Natural killer cell (primary cell): Measurements from ENCODE around the gene MPO. TPM values are rescaled to one million over a fixed set of nuclear protein-coding genes. Genes with fewer than 3 reads are reported as not detected.

Experiments used
- ATAC-seq, 3 donors: fragments of 150-1000 bp in 2 of 3; fragments of 200-7000 bp in 1 of 3; cut with Tn5 transposase; 1 replicate in 1 of 3; 2 replicates in 2 of 3; pipeline ENCODE4 v1.10.0; 2021; ENCODE audit warnings: mild to moderate bottlenecking in 2 of 3, moderate library complexity in 2 of 3
- DNase-seq, 2 donors: peaks; one replicate each; pipeline versions ENCODE4 v3.0.0 to v3.0.0-alpha.2; 2013 to 2021; ENCODE audit warnings: mixed read lengths in 1 of 2
- H3K27ac ChIP-seq: one replicate; pipeline ENCODE4 v1.5.1; 2013; ENCODE audit warnings: mild to moderate bottlenecking, low read length
- H3K27me3 ChIP-seq: one replicate; pipeline ENCODE4 v1.6.1; 2013; ENCODE audit warnings: low read length; ENCODE audit not compliant: control insufficient read depth, insufficient read depth
- H3K36me3 ChIP-seq: one replicate; pipeline ENCODE4 v1.6.1; 2013; ENCODE audit warnings: low read length; ENCODE audit not compliant: control insufficient read depth, insufficient read depth
- H3K4me1 ChIP-seq: one replicate; pipeline ENCODE4 v1.6.1; 2013; ENCODE audit warnings: low read length; ENCODE audit not compliant: control insufficient read depth, insufficient read depth
- H3K4me3 ChIP-seq: one replicate; pipeline ENCODE4 v1.5.1; 2013; ENCODE audit warnings: low read length
- H3K9me3 ChIP-seq: one replicate; pipeline ENCODE4 v1.6.1; 2013; ENCODE audit warnings: low read length; ENCODE audit not compliant: control insufficient read depth, insufficient read depth
- H3K27ac Mint-ChIP-seq, 2 donors: one replicate each; pipeline ENCODE4 v1.8.0; 2022; ENCODE audit warnings: mild to moderate bottlenecking in 2 of 2, mixed read lengths in 2 of 2, moderate library complexity in 1 of 2
- H3K27me3 Mint-ChIP-seq, 2 donors: one replicate each; pipeline ENCODE4 v1.8.0; 2022; ENCODE audit warnings: low read depth in 2 of 2, mixed read lengths in 2 of 2
- H3K36me3 Mint-ChIP-seq: one replicate; pipeline ENCODE4 v1.8.0; 2022; ENCODE audit warnings: mixed read lengths
- H3K4me1 Mint-ChIP-seq, 2 donors: one replicate each; pipeline ENCODE4 v1.8.0; 2022; ENCODE audit warnings: mixed read lengths in 2 of 2
- H3K4me3 Mint-ChIP-seq: one replicate; pipeline ENCODE4 v1.8.0; 2022; ENCODE audit warnings: mild to moderate bottlenecking, moderate library complexity, mixed read lengths
- H3K9me3 Mint-ChIP-seq, 2 donors: one replicate each; pipeline ENCODE4 v1.8.0; 2022; ENCODE audit warnings: mixed read lengths in 2 of 2
- WGBS: methylation state at CpG from one replicate; pipeline ENCODE4 v1.1.7; 2013; ENCODE audit warnings: missing lambda C conversion rate; ENCODE audit not compliant: insufficient coverage; 5-methylcytosine and 5-hydroxymethylcytosine counted together
- intact Hi-C: fragments of 100-400 bp; cut with micrococcal nuclease; formaldehyde crosslinking; loops from one replicate; pipeline ENCODE4 v1.14.2; 2022
- total RNA-seq, 4 donors: library from RNA; stranded (reverse); fragments of 120-200 nt in 1 of 4; gene quantifications; one replicate each; pipeline versions ENCODE4 v1.2.3 to v1.2.4, GENCODE V29; 2013 to 2022
- TF ChIP-seq, protein P1 (sequence below): fragments of 200-600 bp; IDR thresholded peaks from one replicate; pipeline ENCODE4 v1.8.0; 2022; ENCODE audit warnings: antibody characterized with exemption

MPO gene
- total RNA-seq, 3 donors from 2014 or later (not counting 1 experiment from before 2014, with no cell fraction given) = 1.8 to 1.9 TPM; not detected in 1

DNA sequence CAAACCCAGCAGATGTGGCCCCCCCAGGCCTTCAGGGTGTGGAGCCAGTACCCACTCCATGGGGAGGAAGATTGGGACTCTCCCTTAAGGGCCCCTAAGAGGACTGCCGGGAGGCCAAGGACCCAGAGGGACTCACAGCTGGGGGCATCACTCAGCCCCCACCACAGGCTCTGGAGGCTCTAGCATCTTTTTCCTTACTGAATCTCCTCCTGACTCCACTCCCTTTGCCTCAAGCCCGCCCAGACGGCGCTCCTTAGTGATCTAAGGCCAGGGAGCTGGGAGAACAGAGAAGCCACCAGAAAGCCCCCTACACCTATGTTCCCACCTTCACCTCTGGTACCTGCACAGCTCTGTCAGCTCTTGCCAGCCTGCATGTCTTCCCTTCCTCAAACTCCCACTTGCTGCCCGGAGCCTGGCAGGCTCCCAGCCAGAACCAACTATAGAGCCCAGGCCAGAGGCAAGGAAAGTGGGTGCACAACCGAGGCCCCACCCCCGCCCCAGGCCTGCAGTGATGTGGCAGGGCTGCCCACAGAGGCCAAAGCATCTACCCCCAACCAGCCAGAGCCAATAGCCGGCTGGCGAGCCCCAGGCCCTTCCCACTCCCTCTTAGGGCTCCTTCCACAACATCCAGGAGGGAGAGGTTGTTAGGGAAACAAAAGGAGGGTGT, 22.3 kb upstream of the MPO start:
- H3K4me3 ChIP-seq = no peak overlapping the region
- no peak for ATAC-seq
- peaks cover 65% of the 10 kb centered on the region for H3K36me3 ChIP-seq
- Mint-ChIP-seq H3K4me1 (peaks cover 0 to 15% of the 10 kb centered on the region in 2 donors), H3K4me3 (no peak overlapping the region), H3K27me3 (no peaks in the 10 kb centered on the region), H3K27ac (peak overlapping the region in 1 of 2 donors; percentile 48), H3K36me3 (no peaks in the 10 kb centered on the region), H3K9me3 (no peaks in the 10 kb centered on the region)
- DNase-seq = no peak
- peaks cover 22% of the 10 kb centered on the region for H3K4me1 ChIP-seq
- no peaks in the 10 kb centered on the region for H3K27me3 ChIP-seq
- intact Hi-C loops = no loop called here
- no peak overlapping the region for H3K27ac ChIP-seq
- WGBS = 95% methylated on average over 6 of the region's 9 CpGs
- H3K9me3 ChIP-seq = no peaks in the 10 kb centered on the region
- TF ChIP-seq, protein P1, sequence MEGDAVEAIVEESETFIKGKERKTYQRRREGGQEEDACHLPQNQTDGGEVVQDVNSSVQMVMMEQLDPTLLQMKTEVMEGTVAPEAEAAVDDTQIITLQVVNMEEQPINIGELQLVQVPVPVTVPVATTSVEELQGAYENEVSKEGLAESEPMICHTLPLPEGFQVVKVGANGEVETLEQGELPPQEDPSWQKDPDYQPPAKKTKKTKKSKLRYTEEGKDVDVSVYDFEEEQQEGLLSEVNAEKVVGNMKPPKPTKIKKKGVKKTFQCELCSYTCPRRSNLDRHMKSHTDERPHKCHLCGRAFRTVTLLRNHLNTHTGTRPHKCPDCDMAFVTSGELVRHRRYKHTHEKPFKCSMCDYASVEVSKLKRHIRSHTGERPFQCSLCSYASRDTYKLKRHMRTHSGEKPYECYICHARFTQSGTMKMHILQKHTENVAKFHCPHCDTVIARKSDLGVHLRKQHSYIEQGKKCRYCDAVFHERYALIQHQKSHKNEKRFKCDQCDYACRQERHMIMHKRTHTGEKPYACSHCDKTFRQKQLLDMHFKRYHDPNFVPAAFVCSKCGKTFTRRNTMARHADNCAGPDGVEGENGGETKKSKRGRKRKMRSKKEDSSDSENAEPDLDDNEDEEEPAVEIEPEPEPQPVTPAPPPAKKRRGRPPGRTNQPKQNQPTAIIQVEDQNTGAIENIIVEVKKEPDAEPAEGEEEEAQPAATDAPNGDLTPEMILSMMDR = no peak

DNA sequence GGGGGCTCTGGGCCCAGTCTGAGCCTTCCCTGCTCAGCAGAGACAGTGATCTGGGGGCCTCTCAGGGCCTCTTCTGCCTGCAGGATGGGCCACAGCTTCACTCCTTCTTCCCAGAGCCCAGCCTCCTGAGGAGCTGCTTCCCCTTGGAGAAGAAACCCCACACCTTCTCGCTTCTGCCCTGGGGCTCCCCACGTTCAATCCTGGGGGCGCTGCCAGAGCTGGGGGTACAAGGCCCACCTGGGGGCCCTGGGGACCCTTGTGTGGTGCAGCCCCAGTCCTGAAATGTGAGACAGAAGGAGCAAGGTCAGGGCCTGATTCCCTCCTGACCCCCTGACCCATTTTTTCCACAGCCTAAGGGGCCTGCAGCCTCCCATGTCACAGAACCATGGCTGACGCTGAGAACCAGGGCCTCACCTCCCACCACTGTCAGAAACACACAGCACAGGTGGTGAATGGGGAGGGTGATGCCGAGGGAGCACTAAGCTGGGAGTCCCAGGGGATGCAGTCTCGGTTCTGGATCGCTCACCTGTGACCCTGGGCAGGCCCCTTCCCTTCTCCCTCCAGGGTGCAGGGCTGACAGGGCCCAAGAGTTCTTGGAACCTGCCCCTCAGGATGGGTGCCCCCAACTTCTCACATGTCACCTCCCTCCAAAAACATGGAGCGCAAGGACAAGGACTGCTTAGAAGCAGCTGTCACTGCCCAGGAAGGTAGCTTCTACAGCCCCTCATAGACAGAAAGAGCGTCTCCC, 21.6 kb upstream of the MPO start:
- Histone ChIP-seq H3K27me3 (no peaks in the 10 kb centered on the region), H3K36me3 (peaks cover 58% of the 10 kb centered on the region), H3K4me1 (peaks cover 22% of the 10 kb centered on the region), H3K9me3 (no peaks in the 10 kb centered on the region), H3K4me3 (no peak overlapping the region), H3K27ac (no peak overlapping the region)
- no peak for DNase-seq
- no peaks in the 10 kb centered on the region for H3K27me3 Mint-ChIP-seq
- H3K27ac Mint-ChIP-seq = peak overlapping the region in 1 of 2 donors; percentile 48
- H3K36me3 Mint-ChIP-seq = no peaks in the 10 kb centered on the region
- peaks cover 0 to 15% of the 10 kb centered on the region in 2 donors for H3K4me1 Mint-ChIP-seq
- ATAC-seq = no peak
- 88% methylated on average over 8 of the region's 9 CpGs for WGBS
- intact Hi-C loops = no loop called here
- H3K9me3 Mint-ChIP-seq = no peaks in the 10 kb centered on the region
- TF ChIP-seq, protein P1 = no peak
- H3K4me3 Mint-ChIP-seq = no peak overlapping the region

DNA sequence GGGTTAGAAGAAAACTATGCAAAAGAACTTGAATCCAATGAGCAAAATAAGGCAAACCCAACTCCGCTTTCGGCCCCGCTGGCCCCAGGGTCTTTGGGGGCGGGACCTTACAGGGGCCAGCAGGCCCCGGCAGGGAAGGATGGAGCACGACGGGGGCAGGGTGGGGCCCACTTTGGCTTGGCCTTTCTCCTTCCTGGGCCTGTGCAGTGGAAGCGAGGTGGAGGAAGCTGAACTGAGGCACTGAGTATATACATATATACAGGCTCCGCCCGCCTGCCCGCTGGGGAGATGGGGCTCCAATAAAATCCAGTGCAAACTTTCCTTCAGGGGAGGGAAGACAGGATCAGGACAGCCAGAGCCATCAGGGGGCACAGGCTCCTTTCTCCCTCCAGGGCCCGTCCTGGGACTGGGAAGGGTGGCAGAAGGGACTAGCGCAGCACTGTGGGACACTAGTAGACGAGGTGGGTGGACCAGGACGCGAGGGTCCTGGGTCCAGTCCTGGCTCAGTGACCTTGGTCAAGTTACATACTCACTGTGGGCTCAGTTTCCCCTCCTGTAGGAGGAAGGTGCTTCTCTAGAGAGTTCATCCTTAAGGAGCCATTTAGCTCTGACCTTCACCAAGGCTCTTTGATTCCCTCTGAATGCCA, 20.9 kb upstream of the MPO start:
- H3K9me3 Mint-ChIP-seq = no peaks in the 10 kb centered on the region
- 96% methylated on average over 16 of the region's 16 CpGs for WGBS
- H3K4me3 Mint-ChIP-seq = no peak overlapping the region
- no peak overlapping the region for H3K27ac Mint-ChIP-seq
- Histone ChIP-seq H3K9me3 (no peaks in the 10 kb centered on the region), H3K36me3 (peaks cover 51% of the 10 kb centered on the region), H3K4me3 (no peak overlapping the region), H3K4me1 (peaks cover 22% of the 10 kb centered on the region), H3K27ac (no peak overlapping the region), H3K27me3 (no peaks in the 10 kb centered on the region)
- intact Hi-C loops = no loop called here
- DNase-seq = no peak
- peaks cover 0 to 15% of the 10 kb centered on the region in 2 donors for H3K4me1 Mint-ChIP-seq
- H3K36me3 Mint-ChIP-seq = no peaks in the 10 kb centered on the region
- no peaks in the 10 kb centered on the region for H3K27me3 Mint-ChIP-seq
- TF ChIP-seq, protein P1 = no peak
- ATAC-seq = no peak
